Upper lobe of right lung (tissue), 1 donor: ENCODE data around the gene HSPA6. TPM values are rescaled to one million over a fixed set of nuclear protein-coding genes. Genes with fewer than 3 reads are reported as not detected.

Experiments
- ATAC-seq: fragments of 200-7000 bp; cut with Tn5 transposase; one replicate; pipeline ENCODE4 v1.9.1; 2020; ENCODE audit warnings: mild to moderate bottlenecking, moderate library complexity
- DNase-seq: peaks from one replicate; pipeline ENCODE4 v3.0.0-alpha.2; 2020
- H3K27ac ChIP-seq: fragments of 200-600 bp; one replicate; pipeline ENCODE4 v1.8.0; 2022
- H3K27me3 ChIP-seq: fragments of 200-600 bp; one replicate; pipeline ENCODE4 v1.8.0; 2022; ENCODE audit warnings: mild to moderate bottlenecking
- H3K36me3 ChIP-seq: fragments of 200-600 bp; one replicate; pipeline ENCODE4 v1.8.0; 2022
- H3K4me1 ChIP-seq: fragments of 200-600 bp; one replicate; pipeline ENCODE4 v1.8.0; 2022
- H3K4me3 ChIP-seq: fragments of 200-600 bp; one replicate; pipeline ENCODE4 v1.8.0; 2022; ENCODE audit warnings: mild to moderate bottlenecking
- H3K9me3 ChIP-seq: fragments of 200-600 bp; one replicate; pipeline ENCODE4 v1.8.0; 2022
- intact Hi-C: fragments of 100-400 bp; cut with DNase I; formaldehyde crosslinking; loops from one replicate; pipeline ENCODE4 v1.11.0; 2022
- total RNA-seq: library from RNA; stranded (reverse); fragmentation: NEBNext Ultra II Directional; extraction: Animal tissue kit (Norgen Biotek cat#: 25700); gene quantifications from one replicate; pipeline ENCODE4 v1.2.1, GENCODE V29; 2021
- TF ChIP-seq, protein P1 (sequence below): fragments of 200-600 bp; IDR thresholded peaks from one replicate; pipeline ENCODE4 v1.8.0; 2022; ENCODE audit warnings: antibody characterized with exemption
- donor health status: DM: no; HTN: yes; CAD: no; lungs with severe emphysema.

The HSPA6 gene
- total RNA-seq, 1 donor from 2014 or later, result 10.9 TPM

DNA sequence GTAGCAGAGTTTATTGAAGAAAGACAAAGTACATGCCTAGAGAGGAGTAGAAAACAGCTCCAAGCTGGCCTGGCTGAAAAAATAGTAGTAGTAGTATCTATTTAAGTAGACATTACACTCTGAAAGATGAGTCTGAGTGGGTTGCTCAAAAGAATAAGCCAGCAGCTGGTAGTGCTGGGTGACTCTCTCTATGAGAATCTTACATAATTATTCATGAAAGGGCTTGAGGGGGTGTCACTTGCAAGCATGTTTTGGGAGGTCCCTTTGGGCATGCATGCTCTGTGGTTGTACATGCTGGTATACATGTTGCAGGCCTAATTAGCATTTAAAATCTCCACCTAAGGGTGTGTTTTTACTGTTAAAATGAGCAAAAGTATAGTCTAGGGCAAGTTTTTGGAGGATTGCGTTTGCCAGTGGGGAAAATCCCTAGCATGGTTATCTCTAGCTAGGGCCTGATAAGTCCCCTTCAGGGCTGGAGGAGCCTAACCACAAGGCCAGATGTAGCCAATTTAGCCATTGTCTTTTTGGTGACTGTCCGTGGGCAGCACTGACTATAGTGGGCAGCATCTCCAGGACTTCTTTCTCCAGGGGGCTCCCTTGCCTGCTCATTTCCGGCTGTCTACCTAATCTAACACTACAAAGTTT is 30.1 kb upstream of the HSPA6 start:
- intact Hi-C loops, result no loop called here
- H3K27ac ChIP-seq, result no peak overlapping the region
- ATAC-seq (no peak), DNase-seq (no peak)
- H3K4me3 ChIP-seq, result no peak overlapping the region
- peaks cover 4% of the 10 kb centered on the region for H3K27me3 ChIP-seq
- TF ChIP-seq, protein P1, sequence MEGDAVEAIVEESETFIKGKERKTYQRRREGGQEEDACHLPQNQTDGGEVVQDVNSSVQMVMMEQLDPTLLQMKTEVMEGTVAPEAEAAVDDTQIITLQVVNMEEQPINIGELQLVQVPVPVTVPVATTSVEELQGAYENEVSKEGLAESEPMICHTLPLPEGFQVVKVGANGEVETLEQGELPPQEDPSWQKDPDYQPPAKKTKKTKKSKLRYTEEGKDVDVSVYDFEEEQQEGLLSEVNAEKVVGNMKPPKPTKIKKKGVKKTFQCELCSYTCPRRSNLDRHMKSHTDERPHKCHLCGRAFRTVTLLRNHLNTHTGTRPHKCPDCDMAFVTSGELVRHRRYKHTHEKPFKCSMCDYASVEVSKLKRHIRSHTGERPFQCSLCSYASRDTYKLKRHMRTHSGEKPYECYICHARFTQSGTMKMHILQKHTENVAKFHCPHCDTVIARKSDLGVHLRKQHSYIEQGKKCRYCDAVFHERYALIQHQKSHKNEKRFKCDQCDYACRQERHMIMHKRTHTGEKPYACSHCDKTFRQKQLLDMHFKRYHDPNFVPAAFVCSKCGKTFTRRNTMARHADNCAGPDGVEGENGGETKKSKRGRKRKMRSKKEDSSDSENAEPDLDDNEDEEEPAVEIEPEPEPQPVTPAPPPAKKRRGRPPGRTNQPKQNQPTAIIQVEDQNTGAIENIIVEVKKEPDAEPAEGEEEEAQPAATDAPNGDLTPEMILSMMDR, result no peak
- H3K36me3 ChIP-seq, result no peaks in the 10 kb centered on the region
- H3K9me3 ChIP-seq, result no peaks in the 10 kb centered on the region
- H3K4me1 ChIP-seq, result peaks cover 2% of the 10 kb centered on the region

DNA sequence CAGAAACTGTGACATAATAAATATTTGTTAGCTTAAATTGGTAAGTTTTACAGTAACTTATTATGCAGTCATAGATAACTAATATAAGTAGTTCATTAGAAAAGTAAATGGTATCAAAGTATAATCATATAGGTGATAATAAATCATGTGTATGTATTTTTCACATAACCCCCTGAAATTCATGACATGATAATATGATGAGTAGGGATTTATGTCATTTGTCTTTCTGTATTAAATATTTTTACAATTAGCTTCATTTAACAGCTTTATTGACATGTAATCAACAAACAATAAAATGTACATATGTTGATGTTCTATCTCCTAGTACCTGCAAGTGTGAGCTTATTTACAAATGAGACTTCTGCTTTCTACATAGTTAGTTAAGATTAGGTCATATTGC is 28.9 kb upstream of the HSPA6 start:
- intact Hi-C loops, result no loop called here
- TF ChIP-seq, protein P1, result no peak
- no peak for DNase-seq
- no peak overlapping the region for H3K4me3 ChIP-seq
- peaks cover 4% of the 10 kb centered on the region for H3K27me3 ChIP-seq
- no peaks in the 10 kb centered on the region for H3K9me3 ChIP-seq
- H3K27ac ChIP-seq, result no peak overlapping the region
- no peak for ATAC-seq
- H3K4me1 ChIP-seq, result peaks cover 10% of the 10 kb centered on the region
- no peaks in the 10 kb centered on the region for H3K36me3 ChIP-seq

DNA sequence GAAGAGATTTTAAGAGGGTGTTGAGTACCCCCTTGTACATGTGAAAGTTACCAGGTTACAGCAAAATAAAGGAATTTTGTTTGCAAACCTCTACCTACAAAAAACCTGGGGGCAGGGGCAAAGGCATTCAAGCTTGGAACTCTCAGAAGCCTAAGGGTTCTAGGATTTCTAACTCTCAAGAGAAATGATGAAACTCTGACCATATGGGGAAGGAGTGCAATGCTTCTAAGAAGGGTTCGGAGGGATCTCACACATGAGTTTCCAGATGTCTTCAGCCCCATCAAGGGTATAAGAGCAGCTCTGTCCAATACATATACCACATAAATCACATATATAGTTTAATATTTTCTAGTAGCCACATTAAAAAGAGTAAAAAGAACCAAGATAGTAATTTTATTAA is 26.4 kb upstream of the HSPA6 start:
- Histone ChIP-seq H3K27ac (no peak overlapping the region), H3K27me3 (no peaks in the 10 kb centered on the region), H3K4me1 (peaks cover 14% of the 10 kb centered on the region), H3K9me3 (no peaks in the 10 kb centered on the region), H3K36me3 (no peaks in the 10 kb centered on the region), H3K4me3 (no peak overlapping the region)
- DNase-seq, result no peak
- TF ChIP-seq, protein P1, result no peak
- ATAC-seq, result no peak
- intact Hi-C loops, result no loop called here

DNA sequence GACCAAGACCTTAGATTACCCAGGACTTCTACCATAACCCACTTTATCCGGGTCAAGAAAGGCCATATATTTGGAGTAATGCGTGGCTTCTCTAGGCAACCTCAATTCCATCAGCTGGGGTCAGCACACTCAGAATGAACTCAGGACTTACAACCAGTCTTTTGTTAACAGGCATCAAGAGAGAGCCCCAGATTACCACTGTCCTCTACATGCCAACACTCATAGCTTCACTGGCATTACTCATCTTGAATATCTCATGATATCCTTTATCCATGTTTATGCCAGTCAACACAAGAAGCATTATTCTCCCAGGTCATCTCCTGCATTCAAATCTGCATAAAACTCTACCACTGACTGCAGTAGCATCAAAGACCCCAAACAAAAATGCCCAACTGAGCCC is 25.7 kb upstream of the HSPA6 start:
- intact Hi-C loops, result no loop called here
- no peak overlapping the region for H3K27ac ChIP-seq
- H3K27me3 ChIP-seq, result no peaks in the 10 kb centered on the region
- TF ChIP-seq, protein P1, result no peak
- peaks cover 14% of the 10 kb centered on the region for H3K4me1 ChIP-seq
- no peaks in the 10 kb centered on the region for H3K9me3 ChIP-seq
- no peaks in the 10 kb centered on the region for H3K36me3 ChIP-seq
- DNase-seq, result no peak
- no peak overlapping the region for H3K4me3 ChIP-seq
- no peak for ATAC-seq

DNA sequence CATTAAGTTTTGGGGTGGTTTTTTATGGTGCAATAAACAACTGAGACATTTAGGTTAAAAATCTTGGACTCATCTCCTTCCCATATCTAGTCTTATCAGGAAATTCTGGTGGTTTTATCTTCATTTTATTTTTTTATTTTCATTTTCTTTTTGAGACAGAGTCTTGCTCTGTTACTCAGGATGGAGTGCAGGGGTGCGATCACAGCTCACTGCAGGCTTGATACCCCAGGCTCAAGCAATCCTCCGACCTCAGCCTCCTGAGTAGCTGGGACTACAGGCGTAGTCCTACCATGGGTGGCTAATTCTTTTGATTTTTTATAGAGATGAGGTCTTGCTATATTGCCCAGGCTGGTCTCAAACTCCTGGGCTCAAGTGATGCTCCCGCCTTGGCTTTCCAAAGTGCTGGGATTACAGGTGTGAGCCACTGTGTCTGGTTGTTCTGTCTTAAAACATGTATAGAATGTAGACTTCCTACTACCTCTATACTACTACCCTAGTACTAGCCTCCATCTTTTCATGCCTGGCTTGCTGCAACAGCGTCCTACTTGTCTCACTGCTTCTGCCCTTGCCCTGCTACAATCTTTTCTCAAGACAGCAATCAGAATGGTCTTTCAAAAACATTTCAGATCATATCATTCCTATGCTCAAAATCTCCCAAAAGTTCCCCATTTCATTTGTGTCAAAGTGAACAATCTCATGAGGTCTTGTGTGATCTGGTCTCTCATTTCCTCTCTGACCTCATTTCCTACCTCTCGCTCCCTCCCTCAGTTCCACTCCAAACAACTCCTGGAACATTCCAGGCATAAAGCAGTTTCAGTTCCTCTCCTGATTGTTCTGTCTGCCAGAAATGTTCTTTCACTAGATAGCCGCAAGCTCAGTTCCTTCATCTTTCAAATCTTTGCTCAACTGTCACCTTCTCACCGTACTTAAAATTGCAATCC is 25.0 kb upstream of the HSPA6 start:
- Histone ChIP-seq H3K4me1 (peaks cover 14% of the 10 kb centered on the region), H3K4me3 (no peak overlapping the region), H3K27ac (peak overlapping the region; percentile 72), H3K36me3 (no peaks in the 10 kb centered on the region), H3K9me3 (no peaks in the 10 kb centered on the region), H3K27me3 (no peaks in the 10 kb centered on the region)
- intact Hi-C loops, result no loop called here
- DNase-seq (no peak), ATAC-seq (peak; percentile 94)
- TF ChIP-seq, protein P1, result no peak
